NCI-H1417 treated with DMSO at 0.1 percent for 48 hours (cell line): Measurements from ENCODE around the gene SUMF1.

Source experiments
- DNase-seq: peaks from one replicate; lab custom pipeline; 2025; lab: John Stamatoyannopoulos, UW

SUMF1 gene

GRCh38 chr3:4411833-4412232, 55.2 kb downstream of the SUMF1 start:
- DNase-seq: no peak

- DNase-seq: no peak
These were observed 55.8 kb downstream of the SUMF1 start for GRCh38 chr3:4411236-4411635.

DNA sequence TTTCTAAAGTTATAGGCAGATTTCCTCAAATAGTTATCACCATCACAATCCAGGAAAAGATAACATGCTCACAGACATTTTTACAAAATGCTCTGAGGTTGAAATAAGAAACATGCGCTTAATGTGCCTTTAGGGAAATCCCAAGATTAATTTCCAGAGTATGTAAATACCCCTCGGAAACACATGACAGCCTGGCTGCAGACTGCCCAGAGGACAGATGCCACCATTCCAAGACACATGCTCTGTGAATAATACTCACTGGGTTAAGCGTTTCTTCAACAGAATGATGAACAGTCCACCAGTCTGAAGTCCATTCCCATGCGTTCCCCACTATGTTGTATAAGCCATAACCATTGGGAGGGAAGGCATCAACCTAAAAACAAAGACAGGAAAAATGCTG, 56.5 kb downstream of the SUMF1 start:
- no peak for DNase-seq

DNA sequence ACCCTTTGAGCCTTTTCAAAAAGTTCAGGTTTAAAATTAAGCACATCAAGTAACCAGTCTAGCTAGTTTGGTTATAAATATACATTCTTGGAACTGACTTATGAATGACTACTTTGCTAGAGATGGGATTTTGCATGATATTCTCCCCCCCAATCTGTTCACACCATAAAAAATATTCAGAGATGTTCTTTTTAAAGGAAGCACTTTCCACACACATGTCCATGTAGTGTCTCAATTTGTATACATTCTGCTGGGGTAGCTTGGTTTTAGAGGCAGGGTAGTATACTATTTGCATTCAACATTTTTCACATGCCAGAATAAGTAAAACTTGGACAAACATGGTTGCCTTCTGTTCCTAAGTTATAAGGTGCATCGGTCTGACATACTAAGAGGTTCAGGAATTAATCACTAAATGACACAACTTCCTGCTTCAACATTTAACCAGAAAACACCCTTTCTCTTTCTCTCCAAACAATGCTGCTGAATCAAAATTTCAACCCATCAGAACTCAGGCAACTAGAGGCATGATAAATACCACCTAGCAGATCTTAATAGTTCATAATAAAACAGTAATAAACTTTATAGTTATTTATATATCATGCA, 57.0 kb downstream of the SUMF1 start:
- DNase-seq: no peak

GRCh38 chr3:4409415-4409814, 57.7 kb downstream of the SUMF1 start:
- DNase-seq: no peak

GRCh38 chr3:4408958-4409357, 58.1 kb downstream of the SUMF1 start:
- no peak for DNase-seq

- DNase-seq: no peak
These were observed 59.1 kb downstream of the SUMF1 start for GRCh38 chr3:4407941-4408340.

DNA sequence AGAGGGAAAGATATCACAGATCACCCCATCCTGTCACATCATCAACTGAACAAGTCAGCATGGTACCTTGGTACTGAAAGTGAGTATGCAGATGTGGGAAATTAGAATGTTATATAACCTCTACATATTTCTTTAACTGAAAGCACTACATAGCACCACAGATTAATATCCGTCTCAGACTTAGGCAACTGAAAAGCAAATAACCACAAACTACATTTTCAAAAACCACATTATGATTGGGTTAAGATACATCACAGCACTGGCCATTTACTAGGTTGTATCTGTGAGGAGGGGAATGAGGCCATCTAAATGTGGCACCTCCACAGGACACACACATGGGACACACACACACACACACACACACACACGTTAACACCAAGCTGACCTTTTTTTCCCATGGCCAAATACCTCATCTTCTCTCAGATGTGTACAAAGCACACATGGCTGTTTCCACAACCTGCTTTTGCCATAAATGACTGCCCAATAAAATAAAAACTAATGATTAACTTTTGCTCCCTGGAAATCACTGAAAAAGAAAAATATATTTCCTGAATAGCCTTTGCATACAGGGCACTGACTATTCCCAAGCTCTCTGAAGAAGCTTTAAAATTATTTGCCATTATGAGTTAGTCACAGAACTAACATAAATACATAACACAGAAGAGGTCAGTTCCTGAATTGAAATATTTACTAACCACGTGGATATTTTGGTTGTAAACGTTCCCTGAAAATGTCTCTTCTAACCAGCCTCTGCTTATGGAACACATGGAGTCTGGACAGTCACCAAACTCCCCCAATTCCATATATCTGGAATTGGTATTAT, 60.1 kb downstream of the SUMF1 start:
- DNase-seq: no peak

DNA sequence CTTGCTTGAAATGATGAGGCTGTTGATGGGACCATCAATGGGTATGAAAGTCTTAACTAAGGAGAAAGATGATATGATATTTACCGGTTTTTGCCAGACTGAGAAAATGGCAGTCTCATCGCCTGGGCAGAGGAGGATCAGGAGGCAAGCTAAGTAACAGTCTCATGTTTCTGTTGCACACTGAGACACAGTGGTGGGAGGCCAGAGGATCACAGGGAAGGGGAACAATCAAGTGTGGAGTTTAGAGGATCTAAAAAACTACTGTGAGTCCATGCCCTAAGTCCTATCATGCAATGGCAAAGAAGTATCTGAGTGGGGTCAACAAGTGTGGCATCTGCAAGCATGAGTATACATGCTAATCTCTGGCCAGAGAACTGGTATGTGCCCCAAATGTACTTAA, 62.2 kb downstream of the SUMF1 start:
- no peak for DNase-seq

DNA sequence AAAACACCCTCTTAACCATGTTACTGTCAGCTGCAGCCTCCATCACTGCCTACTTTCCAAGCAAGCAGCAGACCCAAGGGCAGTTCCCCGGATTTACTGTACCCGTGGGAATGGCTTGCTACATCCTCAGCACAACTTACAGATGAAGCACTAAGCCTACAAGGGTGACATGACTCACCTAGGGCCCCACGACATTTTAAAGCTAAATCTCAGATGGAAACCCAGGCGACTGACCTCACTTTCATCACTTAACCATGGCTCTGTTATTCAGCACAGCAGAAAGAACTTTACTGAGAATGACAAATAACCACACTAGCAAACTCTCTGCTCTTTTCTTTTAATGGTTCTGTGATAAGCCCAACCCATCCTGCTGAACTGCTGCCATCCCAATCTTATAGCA, 65.6 kb downstream of the SUMF1 start:
- DNase-seq: no peak

DNA sequence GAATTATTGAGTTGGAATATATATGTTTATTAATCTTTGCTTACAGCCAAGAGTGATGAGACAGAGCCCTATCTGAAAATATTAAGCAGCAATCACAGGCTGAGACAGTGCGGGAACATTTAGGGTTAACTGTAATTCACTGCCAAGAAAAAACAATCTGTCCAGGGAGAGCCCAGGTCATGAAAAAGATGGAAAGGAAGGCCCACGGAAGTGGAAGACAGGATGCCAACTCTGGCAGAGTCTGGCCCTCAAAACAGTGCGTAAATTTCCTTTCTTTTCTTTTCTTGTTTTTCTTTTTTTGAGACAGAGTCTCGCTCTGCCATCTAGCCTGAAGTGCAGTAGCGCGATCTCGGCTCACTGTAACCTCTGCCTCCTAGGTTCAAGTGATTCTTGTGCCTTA, 67.6 kb downstream of the SUMF1 start:
- DNase-seq: no peak

GRCh38 chr3:4398941-4399245, 68.2 kb downstream of the SUMF1 start:
- DNase-seq: no peak

GRCh38 chr3:4398120-4398940, 68.7 kb downstream of the SUMF1 start:
- no peak for DNase-seq

- DNase-seq: no peak
These were observed 69.6 kb downstream of the SUMF1 start for GRCh38 chr3:4397466-4397865.

DNA sequence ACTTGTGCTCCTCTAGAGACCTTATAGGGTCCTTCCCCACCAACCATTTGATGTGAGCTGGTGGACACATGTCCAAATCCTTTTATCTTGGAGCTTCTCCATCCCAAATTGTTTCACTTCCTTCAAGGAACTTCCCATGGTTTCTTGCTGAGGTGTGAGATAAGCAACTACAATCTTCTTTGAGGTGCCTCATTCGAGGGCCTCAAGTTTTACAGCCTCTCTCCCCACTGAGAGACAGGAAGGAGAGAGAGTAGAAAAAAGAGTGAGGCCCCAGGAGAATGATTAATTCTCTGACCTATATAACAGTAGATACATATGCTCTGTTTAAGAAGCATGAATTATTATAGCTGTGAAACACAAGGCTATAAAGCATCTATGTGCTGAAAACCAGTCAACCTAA, 70.5 kb downstream of the SUMF1 start:
- no peak for DNase-seq

DNA sequence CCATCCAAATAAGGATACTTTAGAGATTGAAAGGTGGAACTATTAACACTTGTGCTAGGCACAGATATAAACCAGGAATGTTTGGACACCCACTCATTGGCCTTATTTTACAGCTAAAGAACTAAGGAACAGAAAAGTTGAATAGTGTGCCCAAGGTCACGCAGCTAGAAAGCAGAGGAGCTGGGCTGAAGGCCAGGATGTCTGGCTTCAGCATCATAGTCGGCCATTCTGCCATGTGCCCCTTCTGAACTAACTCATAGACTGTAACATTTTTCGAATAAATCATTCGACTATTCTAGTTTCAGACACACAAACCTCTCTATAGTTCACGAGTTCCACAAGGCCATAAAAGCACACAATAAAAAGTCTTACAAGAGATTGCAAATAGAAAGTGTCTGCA, 71.1 kb downstream of the SUMF1 start:
- DNase-seq: no peak

GRCh38 chr3:4395448-4395847, 71.6 kb downstream of the SUMF1 start:
- no peak for DNase-seq

DNA sequence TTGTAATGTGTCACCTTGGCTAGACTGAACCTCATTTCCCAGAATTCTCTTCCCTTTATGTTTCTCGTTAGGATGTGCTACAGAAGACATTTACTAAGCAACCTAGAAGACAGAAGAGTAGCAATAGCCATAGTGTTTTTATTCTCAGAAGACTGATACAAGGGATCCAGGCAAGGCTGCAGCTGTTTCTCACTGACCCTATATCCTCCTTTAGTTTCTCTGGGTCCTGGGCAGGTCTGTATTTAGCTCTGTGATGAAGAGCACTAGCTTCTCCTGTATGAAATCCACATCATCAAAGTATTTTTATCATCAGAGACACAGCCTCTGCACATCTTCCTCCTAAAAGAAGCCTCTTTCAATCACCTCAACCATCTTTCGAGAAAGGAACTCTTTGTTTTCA, 72.5 kb downstream of the SUMF1 start:
- no peak for DNase-seq

DNA sequence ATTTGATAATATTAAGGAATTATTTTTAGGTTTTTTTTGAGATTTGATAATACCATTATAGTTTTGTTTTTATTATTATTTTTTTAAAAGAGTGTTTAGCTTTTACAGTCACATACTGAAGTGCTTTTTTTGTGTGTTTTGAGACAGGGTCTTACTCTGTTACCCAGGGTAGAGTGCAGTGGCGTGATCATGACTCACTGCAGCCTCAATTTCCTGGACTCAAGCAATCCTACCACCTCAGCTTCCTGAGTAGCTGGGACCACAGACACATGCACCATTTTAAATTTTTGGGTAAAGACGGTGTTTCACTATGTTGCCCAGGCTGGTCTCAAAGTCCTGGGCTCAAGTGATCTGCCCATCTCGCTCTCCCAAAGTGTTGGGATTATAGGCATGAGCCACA, 73.0 kb downstream of the SUMF1 start:
- DNase-seq: no peak

- no peak for DNase-seq
These were observed 74.1 kb downstream of the SUMF1 start for GRCh38 chr3:4392992-4393391.

- DNase-seq: no peak
These were observed 79.6 kb downstream of the SUMF1 start for GRCh38 chr3:4387210-4388204.

- no peak for DNase-seq
These were observed 81.9 kb downstream of the SUMF1 start for GRCh38 chr3:4385201-4385600.
